ENCODE results near the gene TMEM69.
"Not testable (repeated sequence)": the region's sequence is repeated elsewhere in the genome, so short reads cannot be mapped to it uniquely, and the experiment has no call there.

TMEM69 gene, protein sequence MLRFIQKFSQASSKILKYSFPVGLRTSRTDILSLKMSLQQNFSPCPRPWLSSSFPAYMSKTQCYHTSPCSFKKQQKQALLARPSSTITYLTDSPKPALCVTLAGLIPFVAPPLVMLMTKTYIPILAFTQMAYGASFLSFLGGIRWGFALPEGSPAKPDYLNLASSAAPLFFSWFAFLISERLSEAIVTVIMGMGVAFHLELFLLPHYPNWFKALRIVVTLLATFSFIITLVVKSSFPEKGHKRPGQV

DNA sequence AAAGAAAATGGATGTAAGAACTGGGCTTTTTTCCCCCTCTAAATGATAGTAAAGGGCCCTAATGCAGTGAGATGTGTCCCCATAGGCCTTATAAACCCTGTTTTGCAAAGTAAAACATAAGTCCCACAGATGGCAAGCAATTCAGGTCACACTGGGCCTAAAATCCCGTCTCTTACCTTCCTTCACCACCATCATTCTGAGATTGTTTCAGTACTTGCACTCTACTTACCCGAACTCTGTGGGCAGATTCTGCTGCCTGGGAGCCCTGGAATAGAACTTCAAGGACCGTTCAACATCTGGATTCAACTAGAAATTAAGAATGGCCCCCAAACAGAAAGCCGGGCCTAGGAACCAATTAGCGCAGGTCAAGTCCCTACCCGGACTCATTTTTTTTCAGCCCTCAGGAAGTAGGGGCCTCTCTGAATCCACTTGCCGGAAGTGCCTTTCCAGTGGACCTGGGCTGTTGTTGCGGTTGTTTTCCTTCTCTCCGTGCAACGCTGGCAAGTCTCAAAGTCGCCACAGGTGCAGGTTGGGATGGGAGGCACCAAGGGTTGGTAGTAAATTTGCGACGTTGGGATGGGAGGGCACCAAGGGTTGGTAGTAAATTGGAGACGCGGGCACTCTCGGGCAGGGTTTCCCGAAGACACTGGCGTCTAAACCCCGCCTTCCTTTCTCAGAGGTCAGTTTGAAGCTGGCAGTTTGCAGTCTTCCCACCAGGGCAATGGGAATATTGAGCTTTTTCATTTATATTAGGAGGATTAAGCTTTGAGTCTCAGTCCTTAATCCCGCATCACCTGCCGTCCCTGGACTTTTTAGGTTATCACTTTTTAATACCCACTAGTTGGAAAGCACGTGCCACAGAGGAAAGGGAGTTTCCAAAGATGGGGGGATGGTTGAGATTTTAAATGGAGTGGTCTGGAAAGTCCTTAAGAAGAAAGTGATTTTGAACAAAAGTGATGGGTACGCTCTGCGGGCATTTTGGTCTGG lies at the start of gene TMEM69:
Gene TMEM69 (plus strand): TSS at position 428 of the 987 bp plus-strand sequence. CDS start 2,888 bp downstream, outside the sequence.
- peak; percentile 89 for DNase-seq (ENCODE audit: low spot score)

DNA sequence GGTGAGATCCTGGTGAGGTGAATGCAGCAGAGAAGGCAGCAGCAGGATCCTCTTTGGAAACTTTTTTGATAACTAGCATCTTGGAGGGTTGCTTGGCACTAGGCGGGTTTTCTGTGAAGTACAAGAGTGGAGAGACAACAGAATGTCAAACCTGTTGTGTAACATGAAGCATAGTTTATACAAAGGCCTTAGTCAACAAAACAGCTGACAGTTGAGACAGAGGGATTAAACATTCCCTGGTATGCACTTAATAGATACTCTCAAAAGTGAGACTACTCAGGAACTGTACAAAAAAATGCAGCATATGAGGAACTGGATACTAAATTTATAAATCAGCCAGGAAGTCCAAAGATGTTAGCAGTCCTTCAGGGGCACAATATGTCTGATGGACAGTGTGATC lies 47.7 kb upstream of the TMEM69 start:
- no peak for DNase-seq (ENCODE audit: low spot score)

DNA sequence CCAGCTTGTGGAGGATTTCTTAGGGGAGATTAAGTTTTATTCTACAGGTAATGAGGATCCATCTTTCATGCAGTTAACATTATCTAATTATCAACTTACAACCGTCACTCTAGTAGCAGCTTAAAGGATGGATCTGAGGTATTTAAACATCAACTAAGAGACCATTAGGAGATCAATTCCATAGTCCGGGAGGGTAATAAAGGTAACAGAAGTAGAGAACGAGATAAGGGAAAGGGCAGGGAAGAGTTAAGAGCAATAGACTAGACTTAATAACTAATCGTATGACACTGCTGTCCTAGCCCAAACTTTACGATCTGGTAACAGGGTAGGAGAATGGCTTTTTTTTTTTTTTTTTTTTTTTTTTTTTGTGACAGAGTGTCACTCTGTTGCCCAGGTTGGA lies 44.7 kb upstream of the TMEM69 start:
- no peak for DNase-seq (ENCODE audit: low spot score)

DNA sequence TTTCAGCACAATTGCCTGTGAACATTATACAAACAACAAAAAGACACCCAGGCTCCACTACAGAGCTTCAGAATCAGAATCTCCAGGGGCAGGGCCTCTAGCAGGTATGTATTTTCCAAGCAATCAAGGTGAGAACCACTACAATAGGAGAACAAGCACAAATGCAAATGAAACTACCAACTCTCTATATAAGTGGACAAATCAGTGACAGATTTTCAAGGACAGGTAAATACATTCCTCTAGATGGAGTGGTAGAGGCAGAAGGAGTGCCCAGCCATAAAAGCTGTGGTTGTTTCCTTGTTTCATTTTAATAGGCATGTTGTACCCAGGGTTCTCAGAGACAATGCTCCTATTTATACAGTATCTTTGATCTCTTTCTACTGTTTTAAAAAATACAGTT lies 44.0 kb upstream of the TMEM69 start:
- DNase-seq (ENCODE audit: low spot score) = no peak

DNA sequence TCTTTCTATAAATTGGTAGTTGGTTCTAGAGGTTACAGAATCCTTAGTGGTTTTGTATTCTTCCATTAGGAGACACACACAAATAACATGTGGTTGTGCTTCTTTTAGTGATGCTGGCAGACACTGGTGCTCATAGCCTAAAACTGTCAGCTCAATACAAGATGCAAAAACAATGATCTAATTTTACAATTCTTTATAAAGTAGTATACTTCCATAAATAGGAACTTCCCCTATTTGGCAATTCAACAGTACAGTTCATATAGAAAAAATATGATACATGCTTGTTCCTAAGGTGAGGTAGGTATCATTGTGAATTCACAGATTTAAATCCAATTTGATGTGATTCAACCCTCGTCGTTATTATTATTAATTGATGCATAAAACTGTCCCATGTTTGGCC lies 43.3 kb upstream of the TMEM69 start:
- no peak for DNase-seq (ENCODE audit: low spot score)

DNA sequence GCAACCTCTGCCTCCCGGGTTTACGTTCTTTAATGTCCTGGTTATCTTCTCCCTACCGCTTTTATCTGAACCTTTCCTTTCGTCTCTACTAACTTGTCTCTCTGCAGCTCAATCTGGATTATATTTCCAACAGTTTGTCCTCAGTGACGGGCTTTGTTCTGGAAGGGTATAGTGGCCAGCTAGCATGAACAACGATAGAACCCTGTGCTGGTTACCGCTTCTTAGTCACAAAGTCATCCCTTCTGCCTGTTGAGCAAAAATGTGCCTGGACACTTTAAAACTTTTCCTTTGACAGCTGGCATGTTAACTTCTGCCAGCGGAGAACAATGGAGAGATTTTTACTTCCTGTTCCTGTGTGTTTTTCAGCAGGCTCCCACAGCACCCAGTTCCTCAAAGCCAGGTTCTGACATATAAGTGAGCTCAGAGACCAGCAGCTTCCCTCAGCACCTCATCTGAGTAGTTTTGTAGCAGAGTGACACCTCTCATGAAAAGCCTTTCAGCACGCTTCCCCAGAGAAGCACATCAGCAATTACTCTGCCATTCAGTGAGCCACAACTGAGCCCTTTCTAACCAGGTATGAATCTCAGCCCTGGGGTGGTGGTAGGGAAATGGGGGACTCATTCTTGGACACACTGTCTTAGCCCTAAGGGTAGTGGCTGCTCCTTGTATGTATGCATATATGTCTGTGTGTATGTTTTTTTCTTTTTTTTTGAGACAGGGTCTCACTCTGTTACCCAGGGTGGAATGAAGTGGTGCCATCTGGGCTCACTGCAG lies 40.5 kb upstream of the TMEM69 start:
- DNase-seq (ENCODE audit: low spot score) = no peak

DNA sequence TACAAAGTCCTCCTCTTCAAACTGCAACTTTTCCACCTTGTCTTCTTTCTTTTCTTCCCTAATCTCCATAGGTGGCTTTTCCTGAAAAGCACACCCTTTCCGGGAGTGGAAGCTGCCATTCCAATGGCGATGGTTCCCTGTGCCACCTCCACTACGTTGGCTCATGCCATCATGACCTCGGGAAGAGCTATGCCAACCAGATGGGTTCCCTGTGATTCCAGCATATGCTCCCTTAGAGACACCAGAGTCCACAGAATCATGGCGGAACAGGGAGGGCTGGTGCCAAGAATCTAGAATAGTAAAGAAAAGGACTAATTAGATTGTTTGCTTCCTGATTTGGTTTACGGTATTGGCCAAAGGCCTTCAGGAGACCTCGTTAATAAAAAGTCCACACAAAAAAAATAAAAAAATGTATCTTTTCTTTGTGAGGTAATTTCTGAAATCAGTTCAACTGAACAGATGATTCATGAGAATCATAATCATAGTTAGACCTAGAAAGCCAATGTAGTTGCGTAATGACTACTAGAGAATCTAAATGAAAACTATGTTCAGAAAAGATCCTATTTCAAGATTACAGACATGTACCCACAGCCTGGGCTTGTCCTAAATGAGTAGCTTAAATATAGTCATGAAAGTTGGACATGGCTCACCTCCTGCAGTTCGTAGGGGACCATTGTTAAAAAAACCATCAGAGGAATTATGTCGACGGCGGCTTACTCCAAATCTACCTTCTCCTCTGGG lies 33.3 kb upstream of the TMEM69 start:
- DNase-seq (ENCODE audit: low spot score) = peak; percentile 14

DNA sequence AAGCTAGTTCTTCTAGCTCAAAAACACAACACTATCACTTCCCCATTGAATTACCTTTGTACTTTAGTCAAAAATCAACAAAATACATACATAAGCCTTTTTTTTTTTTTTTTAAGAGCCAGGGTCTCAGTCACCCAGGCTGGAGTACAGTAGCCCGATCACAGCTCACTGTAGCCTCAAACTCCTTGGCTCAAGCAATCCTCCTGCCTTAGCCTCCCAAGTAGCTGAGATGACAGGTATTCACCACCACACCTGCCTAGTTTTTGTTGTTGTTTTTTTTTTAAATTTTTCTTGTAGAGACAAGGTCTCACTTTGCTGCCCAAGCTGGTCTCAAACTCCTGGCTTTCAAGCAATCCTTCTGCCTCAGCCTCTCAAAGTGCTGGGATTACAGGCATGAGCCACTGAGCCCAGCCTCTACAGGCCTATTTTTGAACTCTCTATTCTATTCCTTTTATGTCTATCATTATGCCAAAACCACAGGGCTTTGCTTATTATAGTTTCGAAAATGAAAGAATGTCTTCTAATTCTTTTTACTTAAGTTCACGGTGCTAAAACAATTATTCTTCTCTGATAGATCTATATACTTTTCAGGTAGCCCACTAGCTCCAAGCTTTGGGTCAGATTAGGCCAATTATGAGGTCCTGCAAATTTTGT lies 31.3 kb upstream of the TMEM69 start:
- DNase-seq (ENCODE audit: low spot score) = no peak

DNA sequence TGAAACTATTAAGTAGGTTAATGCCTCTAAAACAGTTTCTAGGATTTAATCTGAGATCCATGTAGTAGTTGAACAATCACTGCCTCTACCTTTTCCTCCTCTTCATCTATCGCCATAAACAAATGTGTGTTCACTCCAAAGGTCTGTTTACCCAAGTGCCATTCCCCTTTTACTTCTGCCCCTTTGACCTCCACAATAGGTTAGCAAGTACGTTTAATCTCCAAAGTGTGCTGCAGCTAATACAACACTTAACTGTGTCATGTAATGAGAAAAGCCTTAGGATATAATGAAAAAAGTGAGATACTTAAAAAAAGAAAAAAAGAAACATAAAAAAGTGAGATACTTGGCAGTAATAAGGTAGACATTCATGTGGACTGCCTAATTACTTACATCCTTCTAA lies 29.8 kb upstream of the TMEM69 start:
- DNase-seq (ENCODE audit: low spot score) = no peak

DNA sequence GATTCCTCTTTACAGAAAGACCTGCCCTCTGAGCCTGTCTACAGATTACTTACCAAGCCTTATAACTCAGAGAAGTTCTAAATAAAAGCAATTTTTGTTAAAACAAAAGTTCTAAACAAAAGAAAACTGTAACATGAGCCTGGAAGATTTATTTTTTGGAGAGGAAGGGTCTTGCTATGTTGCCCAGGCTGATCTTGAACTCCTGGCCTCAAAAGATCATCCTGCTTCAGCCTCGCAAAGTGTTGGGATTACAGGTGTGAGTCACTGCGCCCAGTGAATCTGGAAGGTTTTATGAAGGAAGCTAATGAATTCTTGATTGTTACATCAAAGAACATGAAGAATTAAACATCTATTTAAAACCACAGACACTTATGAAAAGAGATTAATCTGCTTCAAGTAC lies 28.8 kb upstream of the TMEM69 start:
- DNase-seq (ENCODE audit: low spot score) = no peak

DNA sequence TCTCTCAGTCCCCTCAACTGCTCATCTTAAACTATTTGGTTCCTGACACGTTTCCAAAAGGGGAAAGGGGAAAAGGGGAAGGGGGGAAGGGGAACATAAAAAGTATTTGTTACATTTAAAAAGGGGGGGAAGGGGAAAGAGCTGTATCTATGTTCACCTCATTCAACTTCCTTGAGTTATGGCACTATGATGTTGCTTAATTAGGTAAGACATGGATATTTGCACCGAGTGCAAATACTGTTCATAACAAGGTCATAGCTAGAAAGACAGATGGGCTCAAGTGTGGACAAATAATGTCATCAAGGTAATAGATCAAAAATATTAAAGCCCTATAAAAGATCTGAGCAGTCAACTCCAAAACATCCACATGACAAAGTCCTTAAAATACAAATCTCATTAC lies 27.6 kb upstream of the TMEM69 start:
- no peak for DNase-seq (ENCODE audit: low spot score)

DNA sequence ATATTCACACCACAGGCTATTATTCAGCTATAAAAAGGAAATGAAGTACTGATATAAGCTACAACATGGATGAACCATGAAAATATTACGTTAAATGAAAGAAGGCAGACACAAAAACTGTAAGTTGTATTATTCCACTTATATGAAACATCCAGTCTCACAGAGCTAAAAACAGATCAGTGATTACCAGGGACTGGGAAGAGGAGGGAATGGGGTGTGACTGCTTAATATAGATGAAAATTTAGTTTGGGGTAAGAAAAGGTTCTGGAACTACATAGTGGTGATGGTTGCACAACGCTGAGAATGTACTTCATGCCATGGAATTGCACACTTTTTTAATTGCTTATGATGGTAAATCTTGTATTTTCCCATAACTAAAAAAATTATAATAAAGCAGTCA lies 21.1 kb upstream of the TMEM69 start:
- DNase-seq (ENCODE audit: low spot score) = no peak

DNA sequence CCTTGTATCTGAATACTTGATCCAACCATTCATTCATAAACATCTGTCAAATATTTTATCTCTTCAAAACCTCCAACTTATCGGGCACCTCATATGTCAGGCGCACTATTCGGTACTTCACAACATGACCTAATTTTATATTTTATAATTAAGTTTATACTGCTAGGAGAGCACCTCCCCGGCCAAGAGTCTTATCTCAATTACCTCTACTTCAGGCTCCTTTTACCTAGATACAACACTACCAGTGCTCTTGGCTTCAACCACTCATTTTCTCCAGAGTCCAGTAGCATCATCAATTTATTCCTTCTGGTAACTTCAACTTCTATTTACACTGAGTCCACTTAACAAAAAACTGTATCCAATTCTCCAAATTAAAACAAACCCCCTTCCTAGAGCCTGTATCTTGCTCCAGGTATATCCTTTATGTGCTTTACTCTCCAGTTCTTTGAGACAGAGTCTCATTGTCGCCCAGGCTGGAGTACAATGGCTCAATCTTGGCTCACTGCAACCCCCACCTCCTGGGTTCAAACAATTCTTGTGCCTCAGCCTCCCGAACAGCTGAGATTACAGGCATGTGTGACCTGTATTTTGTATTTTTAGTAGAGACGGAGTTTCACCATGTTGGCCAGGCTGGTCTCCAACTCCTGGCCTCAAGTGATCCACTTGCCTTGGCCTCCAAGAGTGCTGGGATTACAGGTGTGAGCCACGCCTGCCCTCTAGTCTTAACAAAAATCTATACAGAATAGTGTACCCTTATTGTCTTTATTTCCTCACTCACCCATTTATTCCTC lies 20.5 kb upstream of the TMEM69 start:
- DNase-seq (ENCODE audit: low spot score) = no peak

DNA sequence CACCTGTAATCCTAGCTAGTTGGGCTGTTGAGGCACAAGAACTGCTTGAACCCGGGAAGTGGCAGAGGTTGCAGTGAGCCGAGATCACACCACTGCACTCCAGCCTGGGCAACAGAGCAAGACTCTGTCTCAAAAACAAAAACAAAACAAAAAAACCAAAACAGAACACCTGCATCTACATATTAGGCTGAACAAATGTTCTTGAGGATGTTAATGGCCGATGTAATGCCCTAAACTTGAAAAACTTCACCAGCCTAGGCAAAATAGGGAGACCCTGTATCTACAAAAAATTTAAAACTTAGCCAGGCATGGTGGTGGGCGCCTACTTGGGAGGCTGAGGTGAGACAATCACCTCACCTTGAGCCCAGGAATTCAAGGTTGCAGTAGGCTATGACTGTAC lies 19.5 kb upstream of the TMEM69 start:
- DNase-seq (ENCODE audit: low spot score) = no peak

DNA sequence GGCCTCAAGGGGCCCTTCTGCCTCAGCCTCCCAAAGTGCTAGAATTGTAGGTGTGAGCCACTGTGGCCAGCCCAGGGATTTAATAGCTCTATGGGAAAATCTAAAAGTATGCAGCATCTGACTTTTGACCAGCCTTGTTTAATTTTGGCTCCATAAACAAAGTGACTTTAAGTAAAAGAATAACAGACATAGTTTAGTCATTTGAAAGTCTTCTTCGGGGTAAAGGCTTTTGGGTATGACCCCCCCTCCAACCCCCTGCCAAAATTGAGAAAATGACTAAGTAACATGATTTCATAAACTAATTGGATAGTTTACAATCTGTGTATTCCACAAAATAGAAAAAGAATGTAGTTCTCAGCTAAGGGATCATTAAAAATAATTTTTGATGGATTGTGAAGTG lies 18.6 kb upstream of the TMEM69 start:
- peak; percentile 44 for DNase-seq (ENCODE audit: low spot score)

DNA sequence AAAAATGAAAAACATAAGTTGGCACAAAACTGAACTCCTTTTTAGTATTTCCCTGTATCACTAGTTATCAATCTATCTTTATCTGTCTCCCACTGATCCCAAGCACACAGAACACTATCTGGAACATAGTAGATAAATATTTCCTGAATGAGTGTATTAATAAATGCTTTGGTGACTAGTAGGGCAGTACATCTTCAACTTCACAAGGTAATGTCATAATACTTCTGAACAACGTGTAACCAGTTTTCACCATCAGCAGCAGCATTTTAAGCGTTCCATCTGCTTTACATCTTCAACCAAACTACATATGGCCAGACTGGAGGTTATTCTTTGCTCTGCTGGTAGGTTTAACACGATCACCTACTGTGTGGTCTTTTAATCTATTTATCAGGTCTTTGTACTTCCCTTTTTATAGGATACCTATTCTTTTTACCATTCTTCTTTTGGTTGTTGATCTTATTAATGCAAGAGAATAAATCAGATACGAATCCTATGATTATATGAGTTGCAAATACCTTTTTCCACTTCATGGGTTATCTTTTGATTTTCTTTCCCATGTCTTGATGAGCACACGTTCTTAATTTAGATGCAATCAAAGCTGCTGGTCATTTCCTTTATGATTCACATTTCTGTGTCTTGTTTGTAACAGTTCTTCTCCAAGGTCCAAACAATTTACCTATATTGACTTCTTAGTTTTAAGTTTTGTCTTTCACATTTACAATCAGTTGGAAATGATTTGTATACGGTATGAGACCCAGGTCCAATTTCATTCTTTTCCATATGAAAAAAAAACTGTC lies 17.9 kb upstream of the TMEM69 start:
- DNase-seq (ENCODE audit: low spot score) = no peak

DNA sequence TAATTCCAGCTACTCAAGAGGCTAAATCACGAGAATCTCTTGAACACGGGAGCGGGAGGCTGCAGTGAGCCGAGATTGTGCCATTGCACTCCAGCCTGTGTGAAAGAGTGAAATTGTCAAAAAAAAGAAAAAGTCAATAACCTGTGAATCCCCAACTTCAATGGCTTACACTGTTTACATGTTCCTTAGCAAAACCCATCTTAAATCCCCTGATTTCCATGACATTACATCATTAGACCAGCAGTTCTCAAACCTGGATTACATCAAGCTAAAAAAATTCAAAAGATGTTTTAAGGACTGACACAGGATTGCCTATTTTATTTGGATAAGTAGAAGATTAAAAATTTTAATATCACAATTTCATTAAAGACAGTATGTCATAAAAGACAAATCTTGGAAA lies 14.0 kb upstream of the TMEM69 start:
- DNase-seq (ENCODE audit: low spot score) = no peak

DNA sequence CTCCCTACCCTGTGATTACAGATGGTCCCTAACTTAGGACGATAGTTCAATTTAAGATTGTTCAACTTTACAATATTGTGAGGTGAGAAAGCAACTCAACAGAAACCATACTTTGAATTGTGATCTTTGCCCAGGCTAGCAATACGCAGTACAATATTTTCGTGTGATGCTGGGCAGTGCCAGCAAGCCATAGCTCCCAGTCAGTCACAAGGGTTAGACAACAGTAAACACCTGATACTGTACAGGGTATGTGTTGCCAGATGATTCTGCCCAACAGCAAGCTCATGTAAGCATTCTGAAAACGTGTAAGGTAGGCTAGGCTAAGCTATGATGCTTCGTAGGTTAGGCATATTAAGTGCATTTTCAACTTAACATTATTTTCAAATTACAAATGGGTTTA lies 13.5 kb upstream of the TMEM69 start:
- no peak for DNase-seq (ENCODE audit: low spot score)

DNA sequence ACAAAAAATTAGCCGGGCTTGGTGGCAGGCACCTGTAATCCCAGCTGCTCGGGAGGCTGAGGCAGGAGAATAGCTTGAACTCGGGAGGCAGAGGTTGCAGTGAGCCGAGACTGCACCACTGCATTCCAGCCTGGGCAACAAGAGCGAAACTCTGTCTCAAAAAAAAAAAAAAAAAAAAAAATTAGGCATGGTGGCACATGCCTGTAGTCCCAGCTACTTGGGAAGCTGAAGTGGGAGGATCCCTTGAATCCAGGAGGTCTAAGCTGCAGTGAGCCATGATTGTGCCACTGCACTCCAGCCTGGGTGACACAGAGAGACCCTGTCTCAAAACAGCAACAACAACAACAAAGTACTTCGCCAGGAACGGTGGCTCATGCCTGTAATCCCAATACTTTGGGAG lies 11.4 kb upstream of the TMEM69 start:
- not testable (repeated sequence) for DNase-seq (ENCODE audit: low spot score)

All from AG20443 (cell line).